RWPE2 (cell line): ENCODE results near the gene DAB2.

ENCODE experiments used
- ATAC-seq: fragments of 200-7000 bp; cut with Tn5 transposase; 3 replicates; pipeline ENCODE4 v1.9.1; 2021; ENCODE audit warnings: low read depth
- DNase-seq: peaks from one replicate; pipeline ENCODE4 v3.0.0-alpha.2; 2020; ENCODE audit warnings: low spot score
- H3K27ac ChIP-seq: fragments of 450-650 bp; 2 replicates; pipeline ENCODE4 v1.5.1; 2017; ENCODE audit warnings: mild to moderate bottlenecking; ENCODE audit not compliant: poor library complexity, severe bottlenecking
- H3K27me3 ChIP-seq: fragments of 250-450 bp; sonication (Bioruptor Pico); 2 replicates; pipeline ENCODE4 v1.5.1; 2021; ENCODE audit warnings: mild to moderate bottlenecking, moderate library complexity; ENCODE audit not compliant: insufficient read depth, poor library complexity, severe bottlenecking
- H3K36me3 ChIP-seq: fragments of 250-450 bp; sonication (Bioruptor Pico); 2 replicates; pipeline ENCODE4 v1.5.1; 2020; ENCODE audit warnings: low read depth, mild to moderate bottlenecking, moderate library complexity
- H3K4me1 ChIP-seq: fragments of 250-450 bp; sonication (Bioruptor Pico); 2 replicates; pipeline ENCODE4 v1.5.1; 2021; ENCODE audit warnings: mild to moderate bottlenecking, moderate library complexity; ENCODE audit not compliant: insufficient read depth, poor library complexity, severe bottlenecking
- H3K4me3 ChIP-seq: fragments of 250-450 bp; sonication (Bioruptor Pico); 2 replicates; pipeline ENCODE4 v1.5.1; 2021; ENCODE audit warnings: mild to moderate bottlenecking, moderate library complexity; ENCODE audit not compliant: severe bottlenecking
- H3K9me3 ChIP-seq: fragments of 250-450 bp; sonication (Bioruptor Pico); 2 replicates; pipeline ENCODE4 v1.5.1; 2021; ENCODE audit warnings: mild to moderate bottlenecking, moderate library complexity; ENCODE audit not compliant: severe bottlenecking
- TF ChIP-seq, protein P1 (sequence below): fragments of 450-650 bp; IDR thresholded peaks from one replicate; pipeline ENCODE4 v1.5.1; 2017; ENCODE audit warnings: mild to moderate bottlenecking, moderate library complexity; ENCODE audit not compliant: poor library complexity, severe bottlenecking

Gene DAB2

GRCh38 chr5:39469777-39470415, 45.1 kb upstream of the DAB2 start:
- no peaks in the 10 kb centered on the region for H3K27me3 ChIP-seq
- no peaks in the 10 kb centered on the region for H3K4me1 ChIP-seq
- DNase-seq (no peak), ATAC-seq (no peak)
- no peaks in the 10 kb centered on the region for H3K36me3 ChIP-seq
- TF ChIP-seq, protein P1, sequence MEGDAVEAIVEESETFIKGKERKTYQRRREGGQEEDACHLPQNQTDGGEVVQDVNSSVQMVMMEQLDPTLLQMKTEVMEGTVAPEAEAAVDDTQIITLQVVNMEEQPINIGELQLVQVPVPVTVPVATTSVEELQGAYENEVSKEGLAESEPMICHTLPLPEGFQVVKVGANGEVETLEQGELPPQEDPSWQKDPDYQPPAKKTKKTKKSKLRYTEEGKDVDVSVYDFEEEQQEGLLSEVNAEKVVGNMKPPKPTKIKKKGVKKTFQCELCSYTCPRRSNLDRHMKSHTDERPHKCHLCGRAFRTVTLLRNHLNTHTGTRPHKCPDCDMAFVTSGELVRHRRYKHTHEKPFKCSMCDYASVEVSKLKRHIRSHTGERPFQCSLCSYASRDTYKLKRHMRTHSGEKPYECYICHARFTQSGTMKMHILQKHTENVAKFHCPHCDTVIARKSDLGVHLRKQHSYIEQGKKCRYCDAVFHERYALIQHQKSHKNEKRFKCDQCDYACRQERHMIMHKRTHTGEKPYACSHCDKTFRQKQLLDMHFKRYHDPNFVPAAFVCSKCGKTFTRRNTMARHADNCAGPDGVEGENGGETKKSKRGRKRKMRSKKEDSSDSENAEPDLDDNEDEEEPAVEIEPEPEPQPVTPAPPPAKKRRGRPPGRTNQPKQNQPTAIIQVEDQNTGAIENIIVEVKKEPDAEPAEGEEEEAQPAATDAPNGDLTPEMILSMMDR, result no peak
- no peaks in the 10 kb centered on the region for H3K9me3 ChIP-seq
- H3K4me3 ChIP-seq, result no peak overlapping the region
- no peak overlapping the region for H3K27ac ChIP-seq

DNA sequence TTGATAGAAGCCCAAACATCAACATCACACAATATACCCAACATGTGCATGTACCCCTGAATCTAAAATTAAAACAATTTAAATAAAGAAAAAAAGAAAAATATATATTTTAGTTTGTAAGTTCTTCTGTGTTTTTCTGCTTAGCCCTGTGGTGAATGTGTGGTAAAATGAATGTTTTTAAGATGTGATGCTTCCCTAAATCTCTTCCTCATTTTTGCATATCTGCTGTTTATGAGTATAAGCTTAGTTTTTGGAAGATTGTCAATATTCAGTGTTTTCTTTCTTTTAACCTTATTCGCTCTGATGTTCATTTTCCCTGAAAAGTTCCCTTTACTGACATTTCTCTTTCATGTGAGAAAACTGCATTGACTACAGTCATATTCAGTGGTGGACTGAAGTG, 44.4 kb upstream of the DAB2 start:
- Histone ChIP-seq H3K4me1 (no peaks in the 10 kb centered on the region), H3K9me3 (no peaks in the 10 kb centered on the region), H3K27ac (no peak overlapping the region), H3K4me3 (no peak overlapping the region), H3K36me3 (no peaks in the 10 kb centered on the region), H3K27me3 (no peaks in the 10 kb centered on the region)
- ATAC-seq, result no peak
- no peak for DNase-seq
- TF ChIP-seq, protein P1, result no peak

- Histone ChIP-seq H3K27me3 (no peaks in the 10 kb centered on the region), H3K27ac (no peak overlapping the region), H3K36me3 (no peaks in the 10 kb centered on the region), H3K4me3 (no peak overlapping the region), H3K4me1 (no peaks in the 10 kb centered on the region), H3K9me3 (no peaks in the 10 kb centered on the region)
- no peak for DNase-seq
- ATAC-seq, result no peak
- TF ChIP-seq, protein P1, result no peak
These were observed 42.1 kb upstream of the DAB2 start for GRCh38 chr5:39466846-39467245.

- Histone ChIP-seq H3K36me3 (no peaks in the 10 kb centered on the region), H3K27ac (no peak overlapping the region), H3K9me3 (no peaks in the 10 kb centered on the region), H3K4me3 (no peak overlapping the region), H3K4me1 (no peaks in the 10 kb centered on the region), H3K27me3 (no peaks in the 10 kb centered on the region)
- no peak for DNase-seq
- TF ChIP-seq, protein P1, result no peak
- no peak for ATAC-seq
These were observed 41.1 kb upstream of the DAB2 start for GRCh38 chr5:39465843-39466242.

DNA sequence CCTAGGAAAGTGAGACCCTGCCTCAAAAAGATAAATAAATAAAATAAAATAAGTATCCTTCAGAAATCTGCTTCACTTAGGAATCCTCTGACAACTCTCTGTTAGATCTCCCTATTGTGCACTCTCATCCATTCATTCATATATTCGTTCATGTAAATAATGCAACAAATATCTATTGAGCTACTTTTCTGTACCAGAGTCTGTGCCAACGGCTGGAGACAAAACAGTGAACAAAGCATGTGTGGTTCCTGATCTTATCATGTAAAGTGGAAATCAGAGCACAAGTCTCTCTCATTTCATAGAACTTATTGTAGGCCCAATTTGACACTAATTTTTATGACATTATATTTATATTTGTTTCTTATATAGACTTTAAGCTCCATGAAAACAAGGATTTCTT, 40.3 kb upstream of the DAB2 start:
- no peak overlapping the region for H3K4me3 ChIP-seq
- ATAC-seq (no peak), DNase-seq (no peak)
- TF ChIP-seq, protein P1, result no peak
- no peaks in the 10 kb centered on the region for H3K4me1 ChIP-seq
- no peaks in the 10 kb centered on the region for H3K27me3 ChIP-seq
- H3K36me3 ChIP-seq, result no peaks in the 10 kb centered on the region
- H3K27ac ChIP-seq, result no peak overlapping the region
- no peaks in the 10 kb centered on the region for H3K9me3 ChIP-seq
